Activated T-cell treated with anti-CD3 and anti-CD28 coated beads, Interleukin-2, amount 50 U/mL, for 4 hours (primary cell): ENCODE measurements around the gene SECISBP2. TPM values are rescaled to one million over a fixed set of nuclear protein-coding genes. Genes with fewer than 3 reads are reported as not detected.
"Not testable (repeated sequence)": the region's sequence is repeated elsewhere in the genome, so short reads cannot be mapped to it uniquely, and the experiment has no call there.

Experiments used
- ATAC-seq, 2 donors: fragments of 200-7000 bp; cut with Tn5 transposase; one replicate each; pipeline ENCODE4 v1.10.0; 2021
- DNase-seq: peaks from one replicate; pipeline ENCODE4 v3.0.0-alpha.2; 2020
- H3K27me3 Mint-ChIP-seq: one replicate; pipeline ENCODE4 v1.8.0; 2021; ENCODE audit warnings: low read depth, mixed read lengths
- H3K36me3 Mint-ChIP-seq: one replicate; pipeline ENCODE4 v1.8.0; 2022; ENCODE audit warnings: mixed read lengths; ENCODE audit not compliant: insufficient read depth
- H3K4me1 Mint-ChIP-seq: one replicate; pipeline ENCODE4 v1.8.0; 2021; ENCODE audit warnings: low read depth, mixed read lengths
- H3K4me3 Mint-ChIP-seq: one replicate; pipeline ENCODE4 v1.8.0; 2021; ENCODE audit warnings: mild to moderate bottlenecking, moderate library complexity, mixed read lengths
- H3K9me3 Mint-ChIP-seq: one replicate; pipeline ENCODE4 v1.8.0; 2021; ENCODE audit warnings: mixed read lengths
- total RNA-seq, 3 donors: library from RNA; stranded (reverse); gene quantifications; one replicate each; pipeline ENCODE4 v1.2.1, GENCODE V29; 2021

Gene SECISBP2
- total RNA-seq, 3 donors from 2014 or later: 34.7 to 36.3 (median 35.1) TPM

DNA sequence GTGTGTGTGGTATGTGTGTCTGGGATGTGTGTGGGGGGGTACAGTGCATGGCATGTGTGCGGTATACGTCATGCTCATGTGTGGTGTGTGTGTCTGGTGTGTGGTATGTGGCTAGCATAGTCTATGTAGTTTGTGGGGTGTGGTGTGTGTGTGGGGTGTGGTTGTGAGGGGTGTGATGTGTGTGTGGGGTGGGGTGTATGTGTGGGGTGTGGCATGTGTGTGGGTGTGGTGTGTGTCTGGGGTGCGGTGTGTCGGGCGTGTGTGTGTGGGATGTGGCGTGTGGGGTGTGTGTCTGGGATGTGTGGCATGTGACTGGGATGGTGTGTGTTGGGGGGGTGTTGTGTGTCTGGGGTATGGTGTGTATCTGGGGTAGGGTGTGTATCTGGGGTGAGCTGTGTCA lies 52.3 kb downstream of the SECISBP2 start:
- H3K4me3 Mint-ChIP-seq: no peak overlapping the region
- H3K27me3 Mint-ChIP-seq: no peaks in the 10 kb centered on the region
- DNase-seq (no peak), ATAC-seq (no peak)
- H3K4me1 Mint-ChIP-seq: peaks cover 23% of the 10 kb centered on the region
- no peaks in the 10 kb centered on the region for H3K9me3 Mint-ChIP-seq
- H3K36me3 Mint-ChIP-seq: no peaks in the 10 kb centered on the region

- not testable (repeated sequence) for ATAC-seq, H3K27me3 Mint-ChIP-seq, H3K4me3 Mint-ChIP-seq, H3K9me3 Mint-ChIP-seq, H3K36me3 Mint-ChIP-seq, DNase-seq
- peaks cover 27% of the 10 kb centered on the region for H3K4me1 Mint-ChIP-seq
These were observed 53.5 kb downstream of the SECISBP2 start for GRCh38 chr9:89371791-89372190.

- Mint-ChIP-seq H3K27me3 (no peaks in the 10 kb centered on the region), H3K36me3 (peaks cover 8% of the 10 kb centered on the region), H3K9me3 (no peaks in the 10 kb centered on the region), H3K4me3 (no peak overlapping the region), H3K4me1 (peaks cover 28% of the 10 kb centered on the region)
- DNase-seq (no peak), ATAC-seq (peak; percentile 29 to 38)
These were observed 54.0 kb downstream of the SECISBP2 start for GRCh38 chr9:89372230-89372816.

DNA sequence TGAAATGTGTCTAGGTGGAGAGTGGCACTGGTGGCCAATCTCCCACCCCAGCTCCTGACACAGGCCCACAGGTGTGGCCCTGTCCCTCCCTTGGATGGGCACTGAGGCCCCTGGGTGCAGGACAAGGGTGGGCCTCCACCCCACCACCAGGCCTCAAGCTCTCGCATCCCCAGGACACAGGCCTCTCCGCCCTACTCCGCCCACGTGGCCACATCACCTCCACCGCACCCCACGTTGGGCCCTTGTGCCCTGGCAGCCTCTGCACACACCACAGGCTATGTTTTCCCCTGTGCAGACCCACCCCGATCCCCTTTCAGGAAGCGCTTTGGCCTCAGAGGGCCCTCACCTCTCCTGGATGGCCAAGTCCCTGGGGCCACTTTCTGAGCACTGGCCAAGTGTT lies 54.7 kb downstream of the SECISBP2 start:
- Mint-ChIP-seq H3K4me1 (peaks cover 28% of the 10 kb centered on the region), H3K27me3 (no peaks in the 10 kb centered on the region), H3K4me3 (peak overlapping the region; percentile 40), H3K9me3 (no peaks in the 10 kb centered on the region), H3K36me3 (peaks cover 13% of the 10 kb centered on the region)
- ATAC-seq (peak; percentile 10 to 11), DNase-seq (no peak)

- no peak for ATAC-seq
- Mint-ChIP-seq H3K4me1 (peaks cover 28% of the 10 kb centered on the region), H3K4me3 (no peak overlapping the region)
These were observed 55.9 kb downstream of the SECISBP2 start for GRCh38 chr9:89374176-89374575.

GRCh38 chr9:89375191-89375760 lies 57.0 kb downstream of the SECISBP2 start:
- DNase-seq: no peak
- Mint-ChIP-seq H3K4me3 (no peak overlapping the region), H3K4me1 (peaks cover 34% of the 10 kb centered on the region), H3K27me3 (no peaks in the 10 kb centered on the region), H3K9me3 (no peaks in the 10 kb centered on the region), H3K36me3 (peaks cover 31% of the 10 kb centered on the region)
- ATAC-seq: peak in 1 of 2 donors; percentile 18

More at GRCh38 chr9:89374176-89374575, 55.9 kb downstream of the SECISBP2 start:
- H3K36me3 Mint-ChIP-seq: peaks cover 25% of the 10 kb centered on the region
- H3K9me3 Mint-ChIP-seq: no peaks in the 10 kb centered on the region
- no peaks in the 10 kb centered on the region for H3K27me3 Mint-ChIP-seq
- no peak for DNase-seq

- ATAC-seq (no peak), DNase-seq (no peak)
- H3K4me3 Mint-ChIP-seq: no peak overlapping the region
- H3K36me3 Mint-ChIP-seq: peaks cover 39% of the 10 kb centered on the region
- H3K27me3 Mint-ChIP-seq: no peaks in the 10 kb centered on the region
- H3K9me3 Mint-ChIP-seq: no peaks in the 10 kb centered on the region
- peaks cover 42% of the 10 kb centered on the region for H3K4me1 Mint-ChIP-seq
These were observed 58.0 kb downstream of the SECISBP2 start for GRCh38 chr9:89376286-89376685.

- Mint-ChIP-seq H3K36me3 (peaks cover 42% of the 10 kb centered on the region), H3K4me1 (peaks cover 46% of the 10 kb centered on the region), H3K4me3 (no peak overlapping the region), H3K9me3 (no peaks in the 10 kb centered on the region), H3K27me3 (no peaks in the 10 kb centered on the region)
- DNase-seq (no peak), ATAC-seq (no peak)
These were observed 58.5 kb downstream of the SECISBP2 start for GRCh38 chr9:89376741-89377351.

DNA sequence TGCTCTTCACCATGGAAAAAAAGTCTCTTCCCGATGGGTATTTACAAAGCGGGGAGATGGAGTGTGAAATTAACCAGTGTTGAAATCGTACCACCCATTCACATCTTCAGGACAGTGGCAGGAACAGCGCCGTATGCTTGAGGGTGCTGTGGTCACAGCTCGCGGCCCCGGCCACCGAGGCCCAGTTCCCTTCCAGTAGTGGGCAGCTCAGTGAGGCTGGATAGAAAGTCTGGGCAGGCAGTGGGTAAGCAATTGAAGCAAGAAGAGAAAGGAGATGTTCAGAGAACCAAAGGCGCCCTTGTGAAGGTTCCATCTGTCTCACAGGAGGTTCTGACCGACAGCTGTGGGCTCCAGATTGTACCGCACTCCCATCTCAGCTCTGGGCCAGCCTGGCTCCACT lies 59.1 kb downstream of the SECISBP2 start:
- H3K4me3 Mint-ChIP-seq: no peak overlapping the region
- peaks cover 50% of the 10 kb centered on the region for H3K4me1 Mint-ChIP-seq
- ATAC-seq (no peak), DNase-seq (no peak)
- H3K9me3 Mint-ChIP-seq: no peaks in the 10 kb centered on the region
- H3K27me3 Mint-ChIP-seq: no peaks in the 10 kb centered on the region
- H3K36me3 Mint-ChIP-seq: peaks cover 46% of the 10 kb centered on the region

GRCh38 chr9:89378541-89378940 lies 60.2 kb downstream of the SECISBP2 start:
- ATAC-seq (no peak), DNase-seq (no peak)
- peaks cover 54% of the 10 kb centered on the region for H3K36me3 Mint-ChIP-seq
- H3K4me3 Mint-ChIP-seq: no peak overlapping the region
- no peaks in the 10 kb centered on the region for H3K9me3 Mint-ChIP-seq
- H3K4me1 Mint-ChIP-seq: peaks cover 53% of the 10 kb centered on the region
- H3K27me3 Mint-ChIP-seq: no peaks in the 10 kb centered on the region

DNA sequence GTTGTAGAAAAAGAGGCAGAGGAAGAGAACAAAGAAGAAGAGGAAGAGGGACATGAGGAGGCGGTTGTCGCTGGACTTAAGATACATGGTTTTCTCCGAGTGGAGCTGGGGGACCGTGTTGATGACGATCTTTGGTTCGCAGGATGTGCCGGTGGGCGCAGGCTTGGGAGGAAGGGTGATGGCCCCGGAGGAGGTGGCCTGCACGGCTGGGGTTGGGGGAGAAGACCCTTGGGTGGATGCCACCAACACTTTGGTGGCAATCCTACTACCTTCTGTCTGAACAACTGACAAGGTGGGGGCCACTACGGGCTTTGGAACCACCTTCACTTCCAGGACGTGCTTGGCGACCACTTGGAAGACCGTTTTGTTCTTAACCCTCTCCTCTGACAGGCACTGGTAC lies 60.7 kb downstream of the SECISBP2 start:
- H3K4me1 Mint-ChIP-seq: peaks cover 57% of the 10 kb centered on the region
- peaks cover 57% of the 10 kb centered on the region for H3K36me3 Mint-ChIP-seq
- ATAC-seq: no peak
- no peaks in the 10 kb centered on the region for H3K27me3 Mint-ChIP-seq
- no peak for DNase-seq
- no peak overlapping the region for H3K4me3 Mint-ChIP-seq
- no peaks in the 10 kb centered on the region for H3K9me3 Mint-ChIP-seq

DNA sequence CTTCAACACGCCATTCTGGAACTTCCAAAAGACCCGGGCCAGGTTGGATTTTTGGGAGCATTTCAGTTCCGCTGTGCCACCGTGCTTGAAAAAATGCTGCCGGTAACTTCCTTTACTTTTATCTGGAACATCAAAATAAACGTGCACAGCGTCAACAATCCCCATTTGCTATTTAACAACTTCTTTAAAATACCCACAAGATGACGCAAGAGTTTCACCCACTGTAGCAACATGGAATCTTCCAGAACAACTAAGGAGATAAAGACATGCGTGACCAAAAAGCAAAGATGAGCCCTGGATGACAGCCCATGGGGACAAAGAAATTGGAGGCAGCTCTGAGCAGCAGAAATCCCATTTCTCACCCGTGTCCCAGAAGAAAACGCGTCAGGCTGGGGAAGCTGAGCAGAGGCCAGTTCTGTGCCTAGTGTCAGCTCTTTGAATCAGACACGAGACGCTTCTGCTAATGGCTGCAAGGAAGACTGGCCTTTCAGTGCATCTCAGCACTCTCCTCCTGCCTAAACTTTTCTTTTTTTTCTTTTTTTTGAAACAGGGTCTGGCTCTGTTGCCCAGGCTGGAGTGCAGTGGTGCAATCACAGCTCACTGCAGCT lies 61.3 kb downstream of the SECISBP2 start:
- Mint-ChIP-seq H3K4me1 (peaks cover 58% of the 10 kb centered on the region), H3K4me3 (no peak overlapping the region), H3K27me3 (no peaks in the 10 kb centered on the region), H3K9me3 (no peaks in the 10 kb centered on the region), H3K36me3 (peaks cover 57% of the 10 kb centered on the region)
- no peak for ATAC-seq
- DNase-seq: no peak

GRCh38 chr9:89380437-89381307 lies 62.4 kb downstream of the SECISBP2 start:
- Mint-ChIP-seq H3K27me3 (no peaks in the 10 kb centered on the region), H3K4me3 (no peak overlapping the region), H3K9me3 (no peaks in the 10 kb centered on the region), H3K36me3 (peaks cover 59% of the 10 kb centered on the region), H3K4me1 (peaks cover 50% of the 10 kb centered on the region)
- DNase-seq (no peak), ATAC-seq (no peak)

DNA sequence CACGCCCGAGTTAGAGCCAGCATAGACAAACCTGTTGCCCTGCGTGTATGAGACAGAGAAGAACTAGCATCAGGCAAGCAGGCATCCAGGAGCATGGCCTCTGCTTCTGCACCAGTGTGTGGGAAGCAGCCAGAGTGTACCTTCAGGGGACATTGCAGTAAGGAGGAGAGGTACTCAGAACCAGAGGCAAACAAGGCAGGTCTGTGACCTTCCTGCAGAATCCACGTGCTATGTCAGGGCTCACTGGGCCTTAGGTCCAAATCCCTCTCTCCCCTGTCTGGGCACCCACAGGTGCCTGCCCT lies 63.0 kb downstream of the SECISBP2 start:
- H3K4me3 Mint-ChIP-seq: no peak overlapping the region
- H3K27me3 Mint-ChIP-seq: no peaks in the 10 kb centered on the region
- DNase-seq (no peak), ATAC-seq (no peak)
- peaks cover 64% of the 10 kb centered on the region for H3K36me3 Mint-ChIP-seq
- H3K9me3 Mint-ChIP-seq: no peaks in the 10 kb centered on the region
- peaks cover 46% of the 10 kb centered on the region for H3K4me1 Mint-ChIP-seq
